Measurements from ENCODE around the gene FRYL.

- TF ChIP-seq CTCF (IDR thresholded peaks at IDR 0.05): no peak
- no peak for TF ChIP-seq POLR2A (IDR thresholded peaks at IDR 0.05)
Observed at GRCh38 chr4:48642421-48643374, 137.4 kb downstream of the FRYL start.

Measured in breast epithelium (tissue), 3 donors.